DMS79 (cell line): Measurements from ENCODE around the gene WDFY2.

Source experiments
- DNase-seq: peaks from one replicate; lab custom pipeline; 2025; lab: John Stamatoyannopoulos, UW

The WDFY2 gene

DNA sequence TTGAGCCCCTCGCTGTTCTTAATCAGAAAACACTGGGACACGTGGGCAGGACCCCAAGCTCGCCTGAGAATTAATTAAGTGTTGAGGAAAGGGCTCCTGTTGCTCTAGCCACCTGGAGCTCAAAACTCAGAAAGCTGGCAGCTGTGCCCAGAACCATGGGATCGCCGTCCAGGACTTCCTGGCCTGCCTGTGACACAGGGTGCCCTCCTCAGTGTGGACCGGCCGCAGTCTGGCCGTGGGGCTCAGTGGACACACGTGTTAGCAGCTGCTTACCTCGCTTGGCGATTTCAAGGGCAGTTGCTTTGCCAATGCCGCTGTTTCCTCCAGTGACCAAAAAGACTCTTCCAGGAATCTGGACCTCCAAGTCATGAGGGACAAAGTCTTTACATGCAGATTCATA lies 215.0 kb downstream of the WDFY2 start:
- no peak for DNase-seq

GRCh38 chr13:51800486-51800885 lies 216.2 kb downstream of the WDFY2 start:
- no peak for DNase-seq

DNA sequence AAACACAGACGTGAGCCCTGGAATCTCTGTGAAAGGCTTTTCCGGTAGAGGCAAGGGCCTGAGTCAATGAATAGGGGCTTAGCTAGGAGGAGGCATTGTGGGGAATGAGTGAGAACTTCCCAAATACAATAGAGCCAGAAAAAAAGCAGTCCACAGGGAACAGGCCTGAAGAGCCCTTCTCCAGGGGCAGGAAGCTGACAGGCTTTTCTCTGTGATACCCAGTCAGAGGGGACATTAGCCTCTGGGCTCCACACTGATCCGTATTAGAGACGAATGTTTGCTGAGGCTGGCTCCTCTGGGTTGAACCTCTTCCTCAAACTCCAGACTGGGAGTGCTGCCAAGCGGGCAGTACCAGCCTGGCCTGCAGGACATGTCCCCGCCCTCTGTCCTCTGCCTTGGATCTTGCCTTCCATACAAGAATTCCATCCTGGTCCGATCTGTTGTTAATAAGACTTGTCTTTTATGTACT lies 217.4 kb downstream of the WDFY2 start:
- DNase-seq: peak; percentile 41

DNA sequence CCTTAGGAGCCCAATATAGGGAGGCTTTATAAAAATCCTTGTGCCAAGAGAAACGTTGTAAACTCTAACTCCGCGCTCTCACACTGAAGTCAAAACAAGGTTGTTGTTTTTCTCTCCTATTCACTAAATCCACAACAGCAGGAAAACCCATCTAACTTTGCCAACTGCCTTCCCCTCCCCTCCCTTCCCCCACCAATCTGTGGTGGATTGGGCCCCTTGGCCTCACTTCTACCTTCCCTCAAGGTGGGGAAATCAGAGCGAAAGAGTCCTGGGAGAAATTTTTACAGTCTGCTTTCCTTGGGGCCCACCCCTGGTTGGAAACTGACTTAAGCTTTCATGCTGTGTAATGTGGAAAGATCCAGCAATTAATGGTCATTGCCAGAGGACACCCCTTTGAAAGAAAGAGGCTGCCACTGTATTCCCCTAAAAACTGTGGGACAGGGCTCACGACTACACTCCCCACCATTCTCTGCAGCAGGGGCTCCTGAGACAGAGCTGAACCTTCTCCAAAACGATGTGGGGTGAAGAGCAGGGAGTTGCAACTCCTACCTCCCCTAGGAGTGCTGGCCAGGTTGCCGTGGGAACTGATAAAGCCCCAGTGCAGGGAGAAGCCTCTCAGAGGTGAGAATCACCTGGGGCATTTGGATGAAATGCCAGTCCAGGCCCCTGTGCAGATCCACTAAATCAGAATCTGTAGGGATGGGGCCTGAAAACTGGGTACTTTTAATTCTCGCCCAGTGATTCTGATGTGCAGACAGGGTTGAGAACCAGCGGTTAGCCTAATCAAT lies 218.6 kb downstream of the WDFY2 start:
- no peak for DNase-seq

GRCh38 chr13:51803422-51804294 lies 219.4 kb downstream of the WDFY2 start, which contains the start of gene DHRS12:
TSS of gene DHRS12 (minus strand) at chr13:51804163. CDS start at chr13:51799659, 4,504 bp downstream.
- peak; percentile 61 for DNase-seq

DNA sequence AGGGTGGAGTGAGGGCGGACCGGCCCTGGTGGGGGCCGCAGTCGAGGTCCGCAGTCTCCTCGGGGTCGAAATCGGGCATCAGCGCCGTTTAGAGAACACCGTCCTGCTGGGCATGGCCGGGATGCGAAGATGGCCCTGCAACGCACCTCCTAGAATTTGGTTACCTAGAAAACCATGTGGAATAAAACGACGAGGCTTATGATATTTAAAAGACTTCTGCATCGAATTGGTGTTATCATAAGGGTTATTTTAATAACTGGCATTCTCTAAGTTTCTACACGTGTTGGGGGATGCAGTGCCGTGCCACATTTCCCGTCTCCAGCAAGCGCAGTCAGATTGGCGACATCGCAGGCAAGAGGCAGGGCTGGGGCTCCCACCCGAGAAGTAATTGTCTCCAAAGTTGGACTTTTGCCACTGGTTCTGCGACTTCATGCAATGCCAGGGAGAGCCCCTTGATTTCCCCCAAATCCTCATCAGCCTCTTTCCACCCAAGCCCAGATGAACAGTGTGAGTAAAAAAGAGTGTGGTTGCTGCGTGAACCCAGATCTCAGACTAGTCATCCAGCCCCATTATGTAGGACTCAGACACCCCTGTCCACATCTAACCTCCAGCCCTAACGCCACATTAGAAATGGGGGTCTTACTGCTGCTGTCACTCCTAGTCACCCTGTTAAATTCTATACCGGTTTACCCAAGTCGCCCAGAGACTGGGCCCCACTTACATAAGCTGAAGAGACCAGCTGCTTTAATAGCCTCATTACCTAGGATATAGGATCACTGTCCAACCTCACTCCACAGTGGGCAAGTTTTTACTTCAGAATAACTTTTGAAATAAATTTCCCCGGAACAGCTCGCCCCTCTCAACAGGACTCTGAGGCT lies 220.3 kb downstream of the WDFY2 start:
- DNase-seq: no peak

DNA sequence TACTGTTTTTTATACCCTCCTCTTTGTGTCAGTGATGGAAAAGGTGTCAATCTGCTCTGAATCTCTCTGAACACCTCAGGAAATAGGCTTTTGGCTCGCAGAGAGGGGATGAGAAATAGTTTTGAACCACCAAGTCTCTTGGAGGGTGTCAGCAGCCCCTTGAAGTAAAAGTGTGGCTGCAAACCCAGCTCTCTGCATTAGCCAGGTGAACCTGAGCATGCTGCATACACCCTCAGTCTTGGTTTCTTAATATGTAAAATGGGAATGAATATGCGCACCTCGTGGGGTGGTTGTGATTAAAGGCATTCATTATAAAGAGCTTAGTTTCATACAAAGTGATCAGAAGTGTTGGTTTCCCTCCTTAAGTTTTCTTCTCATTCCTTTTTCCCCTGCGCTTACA lies 221.1 kb downstream of the WDFY2 start:
- DNase-seq: no peak

GRCh38 chr13:51805925-51806324 lies 221.7 kb downstream of the WDFY2 start:
- no peak for DNase-seq

- DNase-seq: no peak
Observed at GRCh38 chr13:51806566-51806965, 222.3 kb downstream of the WDFY2 start.

- no peak for DNase-seq
Observed at GRCh38 chr13:51807041-51807440, 222.8 kb downstream of the WDFY2 start.

DNA sequence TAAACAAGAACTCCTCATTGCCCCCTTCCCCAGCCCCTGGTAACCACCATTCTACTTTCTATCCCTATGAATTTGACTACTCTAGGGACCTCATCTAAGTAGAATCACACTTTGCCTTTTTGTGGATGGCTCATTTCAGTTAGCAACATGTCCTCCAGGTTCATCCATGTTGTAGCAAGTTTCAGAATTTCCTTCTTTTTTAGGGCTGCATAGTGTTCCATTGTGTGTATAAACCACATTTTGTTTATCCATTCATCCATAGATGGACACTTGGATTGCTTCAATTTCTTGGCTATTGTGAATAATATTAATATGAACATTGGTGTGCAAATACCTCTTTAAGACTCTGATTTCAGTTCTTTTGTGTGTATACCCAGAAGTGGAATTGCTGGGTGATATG lies 224.5 kb downstream of the WDFY2 start:
- no peak for DNase-seq

DNA sequence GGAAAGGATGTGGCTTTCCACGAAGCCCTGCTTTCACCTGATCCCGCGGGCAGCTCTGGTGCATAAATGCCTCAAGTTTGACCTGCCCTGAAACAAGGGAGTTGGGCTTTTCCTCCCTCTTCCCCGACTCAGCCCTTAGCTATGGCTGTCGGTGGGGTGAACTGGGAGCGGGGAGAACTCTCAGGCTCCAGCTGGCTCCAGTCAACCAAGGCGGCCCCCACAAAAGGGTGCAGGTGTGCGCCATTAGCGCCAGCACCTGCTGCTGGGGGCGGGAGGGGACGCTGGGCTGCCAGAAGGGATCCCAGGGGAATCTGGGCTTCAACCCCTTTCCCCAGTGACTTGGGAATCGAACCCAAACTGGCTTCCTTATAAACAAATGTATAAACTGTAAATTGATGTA lies 226.8 kb downstream of the WDFY2 start:
- no peak for DNase-seq

DNA sequence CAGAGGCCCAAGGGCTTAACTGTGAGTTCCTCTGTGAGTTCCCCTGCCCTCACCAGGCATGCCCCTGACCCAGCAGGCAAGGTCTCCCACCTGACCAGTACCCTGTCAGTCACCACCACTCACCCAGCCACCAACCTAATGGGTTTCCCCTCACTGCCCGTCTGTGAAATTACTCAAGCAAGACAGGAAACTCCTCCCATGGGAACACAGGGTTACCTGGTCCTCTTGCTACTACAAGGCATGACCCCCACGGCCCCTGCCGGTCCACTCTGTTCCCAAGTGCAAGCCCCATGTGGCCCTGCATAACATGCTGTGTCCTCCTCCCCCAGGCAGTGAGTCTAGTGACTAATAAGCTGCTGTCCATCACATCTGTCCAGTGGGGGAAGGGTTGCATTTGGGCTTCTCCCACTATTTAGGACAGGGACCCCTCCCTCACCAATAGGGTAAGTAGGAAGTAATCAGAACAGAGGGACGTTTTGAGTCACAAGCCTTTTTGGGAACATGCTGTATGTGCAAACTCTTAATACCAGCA lies 227.7 kb downstream of the WDFY2 start:
- no peak for DNase-seq

DNA sequence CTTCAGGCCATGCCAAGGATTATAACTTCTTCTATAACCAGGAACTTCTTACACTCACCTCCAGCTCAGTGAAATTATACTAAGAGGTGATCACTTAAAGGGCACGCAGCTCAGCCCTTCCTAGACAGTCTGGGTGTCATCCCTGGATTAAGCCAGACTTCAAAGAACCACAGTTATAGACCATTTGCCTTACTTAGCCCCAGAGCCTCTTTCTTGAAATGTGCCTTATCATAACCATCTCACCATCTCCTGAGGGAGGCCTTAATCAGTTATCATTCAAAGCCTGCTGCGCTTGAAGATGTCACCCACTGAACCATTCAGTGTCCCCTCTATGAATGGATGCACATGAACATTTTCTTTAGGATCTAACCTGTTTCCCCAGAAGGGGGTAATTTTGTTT lies 229.8 kb downstream of the WDFY2 start:
- DNase-seq: no peak

GRCh38 chr13:51814825-51815650 lies 230.8 kb downstream of the WDFY2 start:
- peak; percentile 21 for DNase-seq

GRCh38 chr13:51815848-51816247 lies 231.6 kb downstream of the WDFY2 start:
- no peak for DNase-seq

- DNase-seq: no peak
Observed at GRCh38 chr13:51816604-51817249, 232.5 kb downstream of the WDFY2 start.
